HL-60 (cell line): ENCODE results near the gene CLIC3.

Experiments used
- GABPA ChIP-seq: IDR thresholded peaks from 2 replicates; pipeline ENCODE4 v1.6.1; 2012; ENCODE audit warnings: low read depth
- POLR2AphosphoS5 ChIP-seq: IDR thresholded peaks from 2 replicates; pipeline ENCODE4 v1.6.1; 2012; ENCODE audit warnings: low read depth
- SPI1 ChIP-seq: IDR thresholded peaks from 2 replicates; pipeline ENCODE4 v1.6.1; 2012; ENCODE audit warnings: low read depth, mild to moderate bottlenecking, borderline replicate concordance
- TF ChIP-seq, protein P1 (sequence below): IDR thresholded peaks from one replicate; pipeline ENCODE4 v1.5.1; 2011; ENCODE audit warnings: low read length, control low read depth, inconsistent platforms; ENCODE audit not compliant: insufficient read depth
- TF ChIP-seq, protein P2 (sequence below): IDR thresholded peaks from 2 replicates; pipeline ENCODE4 v1.6.1; 2012; ENCODE audit warnings: low read depth; ENCODE audit not compliant: insufficient replicate concordance

DNA sequence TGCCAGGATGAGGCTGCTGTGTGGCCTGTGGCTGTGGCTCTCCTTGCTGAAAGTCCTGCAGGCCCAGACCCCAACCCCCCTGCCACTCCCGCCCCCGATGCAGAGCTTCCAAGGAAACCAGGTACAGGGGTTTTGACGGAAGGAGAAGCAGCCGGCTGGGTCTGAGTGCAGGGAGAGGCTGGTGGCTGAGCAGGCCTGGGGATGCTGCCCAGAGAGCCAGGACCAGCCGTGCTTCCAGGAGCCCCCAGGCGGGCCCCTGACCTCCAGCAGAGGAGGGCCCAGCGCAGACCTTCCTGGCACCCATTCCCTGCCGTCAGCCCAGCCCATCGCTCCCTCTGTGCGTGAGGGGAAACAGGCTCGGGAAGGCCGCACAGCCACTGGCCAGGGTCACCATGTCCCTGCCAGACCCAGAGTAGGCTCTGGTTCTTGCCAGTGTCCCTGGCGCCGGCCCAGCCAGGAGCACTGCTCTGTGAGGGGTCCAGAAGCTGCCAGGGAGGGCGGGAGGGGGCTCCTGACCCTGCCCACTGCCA, 44.0 kb downstream of the CLIC3 start:
- TF ChIP-seq, protein P1, sequence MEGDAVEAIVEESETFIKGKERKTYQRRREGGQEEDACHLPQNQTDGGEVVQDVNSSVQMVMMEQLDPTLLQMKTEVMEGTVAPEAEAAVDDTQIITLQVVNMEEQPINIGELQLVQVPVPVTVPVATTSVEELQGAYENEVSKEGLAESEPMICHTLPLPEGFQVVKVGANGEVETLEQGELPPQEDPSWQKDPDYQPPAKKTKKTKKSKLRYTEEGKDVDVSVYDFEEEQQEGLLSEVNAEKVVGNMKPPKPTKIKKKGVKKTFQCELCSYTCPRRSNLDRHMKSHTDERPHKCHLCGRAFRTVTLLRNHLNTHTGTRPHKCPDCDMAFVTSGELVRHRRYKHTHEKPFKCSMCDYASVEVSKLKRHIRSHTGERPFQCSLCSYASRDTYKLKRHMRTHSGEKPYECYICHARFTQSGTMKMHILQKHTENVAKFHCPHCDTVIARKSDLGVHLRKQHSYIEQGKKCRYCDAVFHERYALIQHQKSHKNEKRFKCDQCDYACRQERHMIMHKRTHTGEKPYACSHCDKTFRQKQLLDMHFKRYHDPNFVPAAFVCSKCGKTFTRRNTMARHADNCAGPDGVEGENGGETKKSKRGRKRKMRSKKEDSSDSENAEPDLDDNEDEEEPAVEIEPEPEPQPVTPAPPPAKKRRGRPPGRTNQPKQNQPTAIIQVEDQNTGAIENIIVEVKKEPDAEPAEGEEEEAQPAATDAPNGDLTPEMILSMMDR = no peak
- no peak for TF ChIP-seq POLR2AphosphoS5
- TF ChIP-seq, protein P2, sequence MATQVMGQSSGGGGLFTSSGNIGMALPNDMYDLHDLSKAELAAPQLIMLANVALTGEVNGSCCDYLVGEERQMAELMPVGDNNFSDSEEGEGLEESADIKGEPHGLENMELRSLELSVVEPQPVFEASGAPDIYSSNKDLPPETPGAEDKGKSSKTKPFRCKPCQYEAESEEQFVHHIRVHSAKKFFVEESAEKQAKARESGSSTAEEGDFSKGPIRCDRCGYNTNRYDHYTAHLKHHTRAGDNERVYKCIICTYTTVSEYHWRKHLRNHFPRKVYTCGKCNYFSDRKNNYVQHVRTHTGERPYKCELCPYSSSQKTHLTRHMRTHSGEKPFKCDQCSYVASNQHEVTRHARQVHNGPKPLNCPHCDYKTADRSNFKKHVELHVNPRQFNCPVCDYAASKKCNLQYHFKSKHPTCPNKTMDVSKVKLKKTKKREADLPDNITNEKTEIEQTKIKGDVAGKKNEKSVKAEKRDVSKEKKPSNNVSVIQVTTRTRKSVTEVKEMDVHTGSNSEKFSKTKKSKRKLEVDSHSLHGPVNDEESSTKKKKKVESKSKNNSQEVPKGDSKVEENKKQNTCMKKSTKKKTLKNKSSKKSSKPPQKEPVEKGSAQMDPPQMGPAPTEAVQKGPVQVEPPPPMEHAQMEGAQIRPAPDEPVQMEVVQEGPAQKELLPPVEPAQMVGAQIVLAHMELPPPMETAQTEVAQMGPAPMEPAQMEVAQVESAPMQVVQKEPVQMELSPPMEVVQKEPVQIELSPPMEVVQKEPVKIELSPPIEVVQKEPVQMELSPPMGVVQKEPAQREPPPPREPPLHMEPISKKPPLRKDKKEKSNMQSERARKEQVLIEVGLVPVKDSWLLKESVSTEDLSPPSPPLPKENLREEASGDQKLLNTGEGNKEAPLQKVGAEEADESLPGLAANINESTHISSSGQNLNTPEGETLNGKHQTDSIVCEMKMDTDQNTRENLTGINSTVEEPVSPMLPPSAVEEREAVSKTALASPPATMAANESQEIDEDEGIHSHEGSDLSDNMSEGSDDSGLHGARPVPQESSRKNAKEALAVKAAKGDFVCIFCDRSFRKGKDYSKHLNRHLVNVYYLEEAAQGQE = no peak
- no peak for TF ChIP-seq GABPA
- no peak for TF ChIP-seq SPI1
